Measurements from ENCODE around the gene PER1. TPM values are rescaled to one million over a fixed set of nuclear protein-coding genes. Genes with fewer than 3 reads are reported as not detected.

The PER1 gene
- total and polyA plus RNA-seq, 2 of the 13 experiments (the other 11 are each of a cell fraction or from before 2014, with no cell fraction given): 2.6 to 3.6 TPM

DNA sequence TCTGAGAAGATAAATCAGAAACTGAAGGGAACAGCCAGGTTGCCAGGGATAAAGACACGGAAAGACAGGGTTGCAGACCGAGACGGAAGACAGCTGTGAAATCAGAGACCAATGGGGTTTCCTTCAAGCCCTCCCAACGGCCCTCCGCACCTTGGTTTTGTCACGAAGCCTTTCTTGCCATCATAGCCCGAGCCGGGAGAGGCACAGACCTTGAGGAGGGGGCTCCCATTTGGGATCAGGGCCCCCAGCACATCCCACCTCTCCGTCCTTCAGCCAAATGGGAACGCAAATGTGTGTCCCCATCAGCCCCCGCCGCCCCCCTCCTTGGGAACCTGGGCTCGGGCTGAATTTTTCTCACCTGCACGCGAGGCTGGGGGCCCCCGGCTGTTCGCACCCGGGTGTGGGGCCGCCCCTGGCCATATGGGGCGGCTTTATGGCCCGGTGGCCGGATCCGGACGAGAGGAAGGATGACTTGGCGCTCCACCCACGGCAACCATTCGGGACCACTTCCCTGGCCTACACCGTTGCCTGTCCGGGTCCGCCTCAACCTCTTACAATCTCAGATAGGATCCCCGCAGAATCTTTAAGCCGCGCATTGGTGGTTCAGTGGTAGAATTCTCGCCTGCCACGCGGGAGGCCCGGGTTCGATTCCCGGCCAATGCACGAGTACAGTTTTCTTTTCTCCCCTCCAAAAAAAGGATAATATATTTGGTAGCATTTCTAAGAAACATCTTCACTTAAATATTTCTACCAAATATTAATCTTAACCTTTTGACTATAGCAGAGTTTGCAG, 26.9 kb downstream of the PER1 start (continued):
- TF ChIP-seq ZSCAN12 (CRISPR knock-in tag; IDR thresholded peaks at IDR 0.05): no peak
- TF ChIP-seq FOXA3 (CRISPR knock-in tag; IDR thresholded peaks at IDR 0.05): 0 out of 2 replicates have a peak, but pooled peaks have one; percentile 9
- TF ChIP-seq, protein P1, sequence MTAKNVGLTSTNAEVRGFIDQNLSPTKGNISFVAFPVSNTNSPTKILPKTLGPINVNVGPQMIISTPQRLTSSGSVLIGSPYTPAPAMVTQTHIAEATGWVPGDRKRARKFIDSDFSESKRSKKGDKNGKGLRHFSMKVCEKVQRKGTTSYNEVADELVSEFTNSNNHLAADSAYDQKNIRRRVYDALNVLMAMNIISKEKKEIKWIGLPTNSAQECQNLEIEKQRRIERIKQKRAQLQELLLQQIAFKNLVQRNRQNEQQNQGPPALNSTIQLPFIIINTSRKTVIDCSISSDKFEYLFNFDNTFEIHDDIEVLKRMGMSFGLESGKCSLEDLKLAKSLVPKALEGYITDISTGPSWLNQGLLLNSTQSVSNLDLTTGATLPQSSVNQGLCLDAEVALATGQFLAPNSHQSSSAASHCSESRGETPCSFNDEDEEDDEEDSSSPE (CRISPR knock-in tag; IDR thresholded peaks at IDR 0.05): peak; percentile 50; the same call in 1 of the 2 replicates
- no peak for TF ChIP-seq ZNF775 (CRISPR knock-in tag; IDR thresholded peaks at IDR 0.05; ENCODE audit: borderline replicate concordance)
- TF ChIP-seq ARNT (IDR thresholded peaks at IDR 0.05): no peak
- no peak for TF ChIP-seq SNAPC2 (CRISPR knock-in tag; IDR thresholded peaks at IDR 0.05)
- TF ChIP-seq, protein P2, sequence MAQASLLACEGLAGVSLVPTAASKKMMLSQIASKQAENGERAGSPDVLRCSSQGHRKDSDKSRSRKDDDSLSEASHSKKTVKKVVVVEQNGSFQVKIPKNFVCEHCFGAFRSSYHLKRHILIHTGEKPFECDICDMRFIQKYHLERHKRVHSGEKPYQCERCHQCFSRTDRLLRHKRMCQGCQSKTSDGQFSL (CRISPR knock-in tag; IDR thresholded peaks at IDR 0.05): no peak
- TF ChIP-seq ZNF552 (CRISPR knock-in tag; IDR thresholded peaks at IDR 0.05; ENCODE audit: borderline replicate concordance): no peak
- no peak for TF ChIP-seq JUN (CRISPR knock-in tag; IDR thresholded peaks at IDR 0.05)
- no peak for TF ChIP-seq HMG20B (CRISPR knock-in tag; conservative IDR thresholded peaks at IDR 0.05)
- peak; percentile 84 for TF ChIP-seq RBM22 (optimal IDR thresholded peaks at IDR 0.05; ENCODE audit: low read length)
- no peak for TF ChIP-seq SNRNP70 (IDR thresholded peaks at IDR 0.05; ENCODE audit: low read depth, low read length)
- peak in 1 of 2 experiments; percentile 70; a peak in 1 of 4 replicates for TF ChIP-seq KLF16 (CRISPR knock-in tag; IDR thresholded peaks at IDR 0.05)
- TF ChIP-seq ZNF331 (CRISPR knock-in tag; IDR thresholded peaks at IDR 0.05): peak; percentile 61; the same call in 1 of the 2 replicates
- TF ChIP-seq ZNF501 (CRISPR knock-in tag; IDR thresholded peaks at IDR 0.05): no peak
- TF ChIP-seq, protein P3, sequence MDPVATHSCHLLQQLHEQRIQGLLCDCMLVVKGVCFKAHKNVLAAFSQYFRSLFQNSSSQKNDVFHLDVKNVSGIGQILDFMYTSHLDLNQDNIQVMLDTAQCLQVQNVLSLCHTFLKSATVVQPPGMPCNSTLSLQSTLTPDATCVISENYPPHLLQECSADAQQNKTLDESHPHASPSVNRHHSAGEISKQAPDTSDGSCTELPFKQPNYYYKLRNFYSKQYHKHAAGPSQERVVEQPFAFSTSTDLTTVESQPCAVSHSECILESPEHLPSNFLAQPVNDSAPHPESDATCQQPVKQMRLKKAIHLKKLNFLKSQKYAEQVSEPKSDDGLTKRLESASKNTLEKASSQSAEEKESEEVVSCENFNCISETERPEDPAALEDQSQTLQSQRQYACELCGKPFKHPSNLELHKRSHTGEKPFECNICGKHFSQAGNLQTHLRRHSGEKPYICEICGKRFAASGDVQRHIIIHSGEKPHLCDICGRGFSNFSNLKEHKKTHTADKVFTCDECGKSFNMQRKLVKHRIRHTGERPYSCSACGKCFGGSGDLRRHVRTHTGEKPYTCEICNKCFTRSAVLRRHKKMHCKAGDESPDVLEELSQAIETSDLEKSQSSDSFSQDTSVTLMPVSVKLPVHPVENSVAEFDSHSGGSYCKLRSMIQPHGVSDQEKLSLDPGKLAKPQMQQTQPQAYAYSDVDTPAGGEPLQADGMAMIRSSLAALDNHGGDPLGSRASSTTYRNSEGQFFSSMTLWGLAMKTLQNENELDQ (CRISPR knock-in tag; IDR thresholded peaks at IDR 0.05; ENCODE audit: borderline replicate concordance): no peak
- TF ChIP-seq TBP (CRISPR knock-in tag; IDR thresholded peaks at IDR 0.05): no peak
- TF ChIP-seq, protein P4, sequence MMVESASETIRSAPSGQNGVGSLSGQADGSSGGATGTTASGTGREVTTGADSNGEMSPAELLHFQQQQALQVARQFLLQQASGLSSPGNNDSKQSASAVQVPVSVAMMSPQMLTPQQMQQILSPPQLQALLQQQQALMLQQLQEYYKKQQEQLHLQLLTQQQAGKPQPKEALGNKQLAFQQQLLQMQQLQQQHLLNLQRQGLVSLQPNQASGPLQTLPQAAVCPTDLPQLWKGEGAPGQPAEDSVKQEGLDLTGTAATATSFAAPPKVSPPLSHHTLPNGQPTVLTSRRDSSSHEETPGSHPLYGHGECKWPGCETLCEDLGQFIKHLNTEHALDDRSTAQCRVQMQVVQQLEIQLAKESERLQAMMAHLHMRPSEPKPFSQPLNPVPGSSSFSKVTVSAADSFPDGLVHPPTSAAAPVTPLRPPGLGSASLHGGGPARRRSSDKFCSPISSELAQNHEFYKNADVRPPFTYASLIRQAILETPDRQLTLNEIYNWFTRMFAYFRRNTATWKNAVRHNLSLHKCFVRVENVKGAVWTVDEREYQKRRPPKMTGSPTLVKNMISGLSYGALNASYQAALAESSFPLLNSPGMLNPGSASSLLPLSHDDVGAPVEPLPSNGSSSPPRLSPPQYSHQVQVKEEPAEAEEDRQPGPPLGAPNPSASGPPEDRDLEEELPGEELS (CRISPR knock-in tag; IDR thresholded peaks at IDR 0.05): no peak
- TF ChIP-seq HMG20A (CRISPR knock-in tag; IDR thresholded peaks at IDR 0.05; ENCODE audit: borderline replicate concordance): no peak
- TF ChIP-seq ZNF678 (CRISPR knock-in tag; IDR thresholded peaks at IDR 0.05): no peak
- TF ChIP-seq AGO1 (IDR thresholded peaks at IDR 0.05; ENCODE audit: low read depth, low read length, poor library complexity, severe bottlenecking): no peak
- TF ChIP-seq ZNF124 (CRISPR knock-in tag; IDR thresholded peaks at IDR 0.05): peak; percentile 62; the same call in 1 of the 2 replicates
- no peak for TF ChIP-seq ZNF207 (IDR thresholded peaks at IDR 0.05; ENCODE audit: borderline replicate concordance)
- TF ChIP-seq PCBP1 (IDR thresholded peaks at IDR 0.05; ENCODE audit: borderline replicate concordance, low read depth, low read length): no peak

Data from HepG2 (cell line).